GM12878 (cell line): ENCODE measurements around the gene MTMR1. TPM values are rescaled to one million over a fixed set of nuclear protein-coding genes. Genes with fewer than 3 reads are reported as not detected.

Experiments used
- ATAC-seq: fragments of 200-7000 bp; cut with Tn5 transposase; 3 replicates; pipeline ENCODE4 v1.9.1; 2020; ENCODE audit warnings: mild to moderate bottlenecking, moderate library complexity
- BruUV-seq: library from RNA; stranded (reverse); fragments of 400-500 nt; replicated peaks from 2 replicates; lab custom pipeline; 2021; lab: Mats Ljungman, UMichigan
- CTCF ChIA-PET: fragments of 300-600 bp; sonication (Branson Sonifier 250); formaldehyde crosslinking; extraction: SDS; loops from one replicate; lab custom pipeline; 2021; ENCODE audit warnings: inconsistent platforms; lab: Yijun Ruan, JAX
- POLR2A ChIA-PET: fragments of 350-600 bp; formaldehyde crosslinking; extraction: SDS; loops from one replicate; lab custom pipeline; 2021; ENCODE audit warnings: inconsistent platforms; lab: Charles Lee
- RAD21 ChIA-PET: fragments of 300-600 bp; sonication (Branson Sonifier 250); formaldehyde crosslinking; loops from one replicate; lab custom pipeline; 2023; ENCODE audit warnings: antibody characterized with exemption; ENCODE audit not compliant: unreplicated experiment; lab: Charles Lee
- SMC1A ChIA-PET: fragments of 300-600 bp; sonication (Branson Sonifier 250); formaldehyde crosslinking; loops from one replicate; lab custom pipeline; 2023; ENCODE audit not compliant: unreplicated experiment, uncharacterized antibody; lab: Charles Lee
- DNase-seq: peaks from one replicate; pipeline ENCODE4 v3.0.0-alpha.2; 2011; ENCODE audit warnings: low read depth, low spot score
- FAIRE-seq: peaks from 3 replicates; lab custom pipeline; 2011; peaks lifted over from hg19 to GRCh38; lab: Jason Lieb, UNC
- H2AFZ ChIP-seq: 2 replicates; pipeline ENCODE4 v1.6.0; 2011; ENCODE audit warnings: low read depth, low read length, control low read depth; ENCODE audit not compliant: control insufficient read depth
- H3K27ac ChIP-seq: 2 replicates; pipeline ENCODE4 v1.5.1; 2011; ENCODE audit warnings: control low read depth; ENCODE audit not compliant: control insufficient read depth, insufficient read depth
- H3K27me3 ChIP-seq, 2 experiments: replicated peaks in 1 of 2; 2 replicates each; pipeline versions ENCODE4 v1.6.0 to v1.6.1; 2011; ENCODE audit warnings: low read length in 1 of 2; ENCODE audit not compliant: control insufficient read depth in 2 of 2, insufficient read depth in 2 of 2
- H3K36me3 ChIP-seq, 2 experiments: 2 replicates each; pipeline ENCODE4 v1.5.1; 2011; ENCODE audit warnings: low read length in 1 of 2; ENCODE audit not compliant: control insufficient read depth in 2 of 2, insufficient read depth in 2 of 2
- H3K4me1 ChIP-seq: 2 replicates; pipeline ENCODE4 v1.6.1; 2011; ENCODE audit warnings: mild to moderate bottlenecking, low read length, moderate library complexity, mixed read lengths; ENCODE audit not compliant: control insufficient read depth, insufficient read depth
- H3K4me2 ChIP-seq: 2 replicates; pipeline ENCODE4 v1.6.0; 2011; ENCODE audit warnings: control low read depth; ENCODE audit not compliant: control insufficient read depth, insufficient read depth
- H3K4me3 ChIP-seq: fragments of 200-600 bp; sonication (generic); 2 replicates; pipeline ENCODE4 v1.5.1; 2016
- H3K79me2 ChIP-seq: 2 replicates; pipeline ENCODE4 v1.6.0; 2011; ENCODE audit warnings: low read length; ENCODE audit not compliant: control insufficient read depth, insufficient read depth
- H3K9ac ChIP-seq: 2 replicates; pipeline ENCODE4 v1.8.0; 2011; ENCODE audit warnings: low read length, control low read depth, mixed read lengths; ENCODE audit not compliant: control insufficient read depth, insufficient read depth
- H3K9me3 ChIP-seq: replicated peaks from 3 replicates; pipeline ENCODE4 v1.5.1; 2011; ENCODE audit warnings: mild to moderate bottlenecking, low read length; ENCODE audit not compliant: control insufficient read depth, insufficient read depth
- H4K20me1 ChIP-seq: 2 replicates; pipeline ENCODE4 v1.6.0; 2011; ENCODE audit not compliant: control insufficient read depth, insufficient read depth
- BCL11A ChIP-seq: IDR thresholded peaks from 2 replicates; pipeline ENCODE4 v1.6.1; 2011; ENCODE audit warnings: low read depth, low read length
- CREM ChIP-seq: IDR thresholded peaks from 2 replicates; pipeline ENCODE4 v1.6.1; 2014; ENCODE audit warnings: antibody characterized with exemption, low read depth
- EZH2 ChIP-seq: IDR thresholded peaks from 2 replicates; pipeline ENCODE4 v1.6.1; 2012; ENCODE audit warnings: low read depth, mild to moderate bottlenecking, control low read depth, inconsistent platforms, low read length, borderline replicate concordance; ENCODE audit not compliant: control insufficient read depth
- FOS ChIP-seq: IDR thresholded peaks from 3 replicates; pipeline ENCODE4 v1.6.1; 2011; ENCODE audit warnings: borderline replicate concordance; ENCODE audit not compliant: insufficient read length; ENCODE audit errors: extremely low read depth
- HDGF ChIP-seq: fragments of 450-650 bp; IDR thresholded peaks from 2 replicates; pipeline ENCODE4 v1.6.1; 2016; ENCODE audit warnings: antibody characterized with exemption
- KDM1A ChIP-seq: fragments of 200-600 bp; sonication (generic); IDR thresholded peaks from 2 replicates; pipeline ENCODE4 v1.6.1; 2016; ENCODE audit warnings: borderline replicate concordance
- NFYA ChIP-seq: IDR thresholded peaks from 2 replicates; pipeline ENCODE4 v1.6.1; 2011; ENCODE audit warnings: low read depth, mild to moderate bottlenecking, low read length, improper control_type of control experiment, borderline replicate concordance
- NRF1 ChIP-seq: conservative IDR thresholded peaks from 2 replicates; pipeline ENCODE4 v1.6.1; 2011; ENCODE audit warnings: mild to moderate bottlenecking, low read depth, low read length, improper control_type of control experiment
- POLR2A ChIP-seq: IDR thresholded peaks from 2 replicates; pipeline ENCODE4 v1.6.1; 2011; ENCODE audit warnings: low read depth, mild to moderate bottlenecking, low read length
- TCF12 ChIP-seq: IDR thresholded peaks from 2 replicates; pipeline ENCODE4 v1.6.1; 2011; ENCODE audit warnings: low read depth, mild to moderate bottlenecking, low read length
- TCF7 ChIP-seq: IDR thresholded peaks from 2 replicates; pipeline ENCODE4 v1.6.1; 2014; ENCODE audit warnings: antibody characterized with exemption, borderline replicate concordance
- YY1 ChIP-seq: IDR thresholded peaks from 2 replicates; pipeline ENCODE4 v1.6.1; 2011; ENCODE audit warnings: low read depth, mild to moderate bottlenecking, low read length
- WGBS: methylation state at CpG from one replicate; pipeline ENCODE4 v1.1.6; 2016; ENCODE audit warnings: low lambda C conversion rate; ENCODE audit not compliant: insufficient replicate concordance, insufficient coverage; ENCODE audit errors: missing lambda C conversion rate; 5-methylcytosine and 5-hydroxymethylcytosine counted together
- in situ Hi-C: fragments of 300-500 bp; cut with MboI; formaldehyde crosslinking; loops from 9 replicates; pipeline ENCODE4 v1.14.3; 2018; ENCODE audit warnings: mixed read lengths
- intact Hi-C: fragments of 100-400 bp; cut with micrococcal nuclease; formaldehyde crosslinking; loops from one replicate; pipeline ENCODE4 v1.14.2; 2022; ENCODE audit not compliant: unreplicated experiment
- polyA plus RNA-seq, 11 experiments: library from polyadenylated mRNA; depleted of rRNA in 4 of 11; unstranded in 6 of 11; stranded (reverse) in 5 of 11; fragments of >200 nt; fragmentation: Nextera tagmentation in 4 of 11; fragmentation: Illumina TruSeq in 1 of 11; extraction: Ambion mirVana in 4 of 11; extraction: Trizol in 1 of 11; gene quantifications; 1 replicate in 1 of 11; 2 replicates in 10 of 11; pipeline versions ENCODE4 v1.2.1 to v1.2.3, GENCODE V29; 2011 to 2016; ENCODE audit warnings: inconsistent platforms in 2 of 11, missing spikeins in 2 of 11, low read depth in 1 of 11
- total RNA-seq, 4 experiments: library from RNA; depleted of rRNA in 3 of 4; stranded (reverse); fragments of >200 nt in 3 of 4; fragmentation: Illumina TruSeq in 1 of 4; extraction: Trizol in 1 of 4; gene quantifications; 2 replicates each; pipeline versions ENCODE4 v1.2.1 to v1.2.3, GENCODE V29; 2013 to 2021
- TF ChIP-seq, protein P1 (sequence below): fragments of 450-650 bp; IDR thresholded peaks from 2 replicates; pipeline ENCODE4 v1.6.1; 2014; ENCODE audit warnings: mild to moderate bottlenecking
- TF ChIP-seq, protein P2 (sequence below): IDR thresholded peaks from 2 replicates; pipeline ENCODE4 v1.6.1; 2012; ENCODE audit warnings: low read depth, low read length, improper control_type of control experiment
- TF ChIP-seq, protein P3 (sequence below): fragments of 150-350 bp; IDR thresholded peaks from 2 replicates; pipeline ENCODE4 v1.6.1; 2016; ENCODE audit warnings: low read depth, low read length

MTMR1 gene
- total and polyA plus RNA-seq, 10 of the 15 experiments (the other 5 are each of a cell fraction or from before 2014, with no cell fraction given): 1.2 to 32.2 (median 22.9) TPM

DNA sequence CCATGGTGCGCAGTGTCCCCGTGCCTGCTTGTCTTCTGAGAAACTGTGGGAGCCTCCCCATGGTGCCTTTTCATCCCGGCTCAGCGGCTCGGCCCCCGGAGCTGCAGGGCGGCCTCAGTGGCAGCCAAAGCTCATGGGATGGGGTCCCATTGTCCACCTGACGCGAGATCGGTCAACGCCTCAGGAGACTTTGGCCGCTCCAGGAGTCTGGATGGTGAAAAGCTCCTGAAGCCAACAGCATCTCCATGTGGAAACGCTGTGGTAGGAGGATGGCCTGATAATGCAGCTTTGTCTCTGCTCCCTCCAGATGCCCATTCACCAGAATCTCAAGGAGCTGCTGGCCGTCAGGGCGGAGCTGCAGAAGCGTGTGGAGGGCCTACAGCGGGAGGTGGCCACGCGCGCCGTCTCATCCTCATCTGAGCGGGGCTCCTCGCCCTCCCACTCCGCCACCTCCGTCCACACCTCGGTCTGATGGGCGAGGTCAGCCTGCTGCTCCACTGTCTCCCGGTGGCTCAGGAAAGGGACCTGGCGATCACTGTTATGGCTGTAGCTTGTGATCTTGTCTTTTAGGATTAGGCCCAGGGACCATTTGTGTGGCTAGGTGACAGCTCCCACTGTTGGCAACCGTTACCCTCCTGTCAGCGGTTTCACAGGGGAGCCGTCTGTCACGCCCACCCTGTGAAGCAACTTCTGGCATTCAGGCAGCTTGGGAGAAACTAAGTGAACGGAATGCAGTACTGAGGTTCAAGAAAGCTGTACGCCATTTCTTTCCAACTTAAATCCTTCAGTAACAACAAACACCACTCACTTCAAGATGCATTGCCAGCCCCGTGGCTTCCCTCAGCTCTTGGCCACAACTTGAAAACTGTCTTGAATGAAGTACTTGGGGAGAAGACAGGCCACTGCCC is 69.3 kb downstream of the MTMR1 start:
- peaks cover 0 to 3% of the 10 kb centered on the region in 2 experiments; a peak in 2 of 4 replicates for H3K36me3 ChIP-seq
- ATAC-seq: no peak
- intact Hi-C loops (no loop called here), in situ Hi-C loops (loop anchor here (25.0 kb wide), 1 partner anchor 925 kb away; the partner anchor contains the start of gene PRRG3)
- ChIA-PET CTCF (interaction anchor here (1.6 kb wide), 1 partner anchor 10 kb away, joined by 6 read pairs; no protein-coding TSS in a partner anchor), SMC1A (no interaction called here), RAD21 (no interaction called here), POLR2A (no interaction called here)
- H3K4me1 ChIP-seq: no peaks in the 10 kb centered on the region
- no peak overlapping the region for H3K27ac ChIP-seq
- no peak overlapping the region for H2AFZ ChIP-seq
- DNase-seq: no peak
- no peaks in the 10 kb centered on the region for H3K27me3 ChIP-seq
- no peaks in the 10 kb centered on the region for H3K9me3 ChIP-seq
- no peak for FAIRE-seq
- no peak for TF ChIP-seq BCL11A
- TF ChIP-seq EZH2: no peak
- TF ChIP-seq YY1: no peak
- TF ChIP-seq TCF12: no peak
- no peak for TF ChIP-seq KDM1A
- TF ChIP-seq HDGF: no peak
- TF ChIP-seq POLR2A: no peak
- TF ChIP-seq TCF7: no peak
- TF ChIP-seq NFYA: no peak
- TF ChIP-seq, protein P1, sequence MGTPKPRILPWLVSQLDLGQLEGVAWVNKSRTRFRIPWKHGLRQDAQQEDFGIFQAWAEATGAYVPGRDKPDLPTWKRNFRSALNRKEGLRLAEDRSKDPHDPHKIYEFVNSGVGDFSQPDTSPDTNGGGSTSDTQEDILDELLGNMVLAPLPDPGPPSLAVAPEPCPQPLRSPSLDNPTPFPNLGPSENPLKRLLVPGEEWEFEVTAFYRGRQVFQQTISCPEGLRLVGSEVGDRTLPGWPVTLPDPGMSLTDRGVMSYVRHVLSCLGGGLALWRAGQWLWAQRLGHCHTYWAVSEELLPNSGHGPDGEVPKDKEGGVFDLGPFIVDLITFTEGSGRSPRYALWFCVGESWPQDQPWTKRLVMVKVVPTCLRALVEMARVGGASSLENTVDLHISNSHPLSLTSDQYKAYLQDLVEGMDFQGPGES: no peak
- no peak for TF ChIP-seq CREM
- TF ChIP-seq FOS: no peak
- TF ChIP-seq, protein P2, sequence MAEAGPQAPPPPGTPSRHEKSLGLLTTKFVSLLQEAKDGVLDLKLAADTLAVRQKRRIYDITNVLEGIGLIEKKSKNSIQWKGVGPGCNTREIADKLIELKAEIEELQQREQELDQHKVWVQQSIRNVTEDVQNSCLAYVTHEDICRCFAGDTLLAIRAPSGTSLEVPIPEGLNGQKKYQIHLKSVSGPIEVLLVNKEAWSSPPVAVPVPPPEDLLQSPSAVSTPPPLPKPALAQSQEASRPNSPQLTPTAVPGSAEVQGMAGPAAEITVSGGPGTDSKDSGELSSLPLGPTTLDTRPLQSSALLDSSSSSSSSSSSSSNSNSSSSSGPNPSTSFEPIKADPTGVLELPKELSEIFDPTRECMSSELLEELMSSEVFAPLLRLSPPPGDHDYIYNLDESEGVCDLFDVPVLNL: no peak
- TF ChIP-seq, protein P3, sequence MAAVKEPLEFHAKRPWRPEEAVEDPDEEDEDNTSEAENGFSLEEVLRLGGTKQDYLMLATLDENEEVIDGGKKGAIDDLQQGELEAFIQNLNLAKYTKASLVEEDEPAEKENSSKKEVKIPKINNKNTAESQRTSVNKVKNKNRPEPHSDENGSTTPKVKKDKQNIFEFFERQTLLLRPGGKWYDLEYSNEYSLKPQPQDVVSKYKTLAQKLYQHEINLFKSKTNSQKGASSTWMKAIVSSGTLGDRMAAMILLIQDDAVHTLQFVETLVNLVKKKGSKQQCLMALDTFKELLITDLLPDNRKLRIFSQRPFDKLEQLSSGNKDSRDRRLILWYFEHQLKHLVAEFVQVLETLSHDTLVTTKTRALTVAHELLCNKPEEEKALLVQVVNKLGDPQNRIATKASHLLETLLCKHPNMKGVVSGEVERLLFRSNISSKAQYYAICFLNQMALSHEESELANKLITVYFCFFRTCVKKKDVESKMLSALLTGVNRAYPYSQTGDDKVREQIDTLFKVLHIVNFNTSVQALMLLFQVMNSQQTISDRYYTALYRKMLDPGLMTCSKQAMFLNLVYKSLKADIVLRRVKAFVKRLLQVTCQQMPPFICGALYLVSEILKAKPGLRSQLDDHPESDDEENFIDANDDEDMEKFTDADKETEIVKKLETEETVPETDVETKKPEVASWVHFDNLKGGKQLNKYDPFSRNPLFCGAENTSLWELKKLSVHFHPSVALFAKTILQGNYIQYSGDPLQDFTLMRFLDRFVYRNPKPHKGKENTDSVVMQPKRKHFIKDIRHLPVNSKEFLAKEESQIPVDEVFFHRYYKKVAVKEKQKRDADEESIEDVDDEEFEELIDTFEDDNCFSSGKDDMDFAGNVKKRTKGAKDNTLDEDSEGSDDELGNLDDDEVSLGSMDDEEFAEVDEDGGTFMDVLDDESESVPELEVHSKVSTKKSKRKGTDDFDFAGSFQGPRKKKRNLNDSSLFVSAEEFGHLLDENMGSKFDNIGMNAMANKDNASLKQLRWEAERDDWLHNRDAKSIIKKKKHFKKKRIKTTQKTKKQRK: no peak
- TF ChIP-seq NRF1: no peak
- no peak overlapping the region for H3K4me3 ChIP-seq
- H3K4me2 ChIP-seq: no peak overlapping the region
- H3K9ac ChIP-seq: no peak overlapping the region
- H4K20me1 ChIP-seq: no peaks in the 10 kb centered on the region
- no TSS peak for BruUV-seq
- 77% methylated on average over 36 of the region's 36 CpGs for WGBS
- H3K79me2 ChIP-seq: no peaks in the 10 kb centered on the region
